Heart right ventricle (tissue), 16 donors: ENCODE results near the gene CS. TPM values are rescaled to one million over a fixed set of nuclear protein-coding genes. Genes with fewer than 3 reads are reported as not detected.
A peak's percentile ranks its signal among the peaks of the same experiment; 100 is the strongest.

Experiments
- ATAC-seq, 8 donors: fragments of 200-7000 bp; cut with Tn5 transposase; one replicate each; pipeline ENCODE4 v1.9.1; 2020; ENCODE audit warnings: mild to moderate bottlenecking in 8 of 8, moderate library complexity in 8 of 8, moderate number of reproducible peaks in 1 of 8
- DNase-seq, 2 donors: peaks; one replicate each; pipeline ENCODE4 v3.0.0-alpha.2; 2020
- H3K27ac ChIP-seq, 10 donors: fragments of 200-600 bp; sonication (generic) in 2 of 10; one replicate each; pipeline versions ENCODE4 v1.5.0 to v1.8.0; 2020 to 2022; ENCODE audit warnings: mild to moderate bottlenecking in 3 of 10
- H3K27me3 ChIP-seq, 7 donors: fragments of 200-600 bp; one replicate each; pipeline ENCODE4 v1.8.0; 2021 to 2022; ENCODE audit warnings: mild to moderate bottlenecking in 2 of 7
- H3K36me3 ChIP-seq, 9 donors: fragments of 200-600 bp; sonication (generic) in 1 of 9; one replicate each; pipeline versions ENCODE4 v1.5.0 to v1.8.0; 2020 to 2022; ENCODE audit warnings: mild to moderate bottlenecking in 2 of 9
- H3K4me1 ChIP-seq, 9 donors: fragments of 200-600 bp; sonication (generic) in 1 of 9; one replicate each; pipeline versions ENCODE4 v1.5.0 to v1.8.0; 2020 to 2022; ENCODE audit warnings: mild to moderate bottlenecking in 4 of 9
- H3K4me3 ChIP-seq, 10 donors: fragments of 200-600 bp; sonication (generic) in 2 of 10; one replicate each; pipeline versions ENCODE4 v1.5.0 to v1.8.0; 2020 to 2022; ENCODE audit warnings: mild to moderate bottlenecking in 7 of 10, moderate library complexity in 2 of 10
- H3K9me3 ChIP-seq, 11 donors: fragments of 200-600 bp in 10 of 11; sonication (generic) in 2 of 11; one replicate each; pipeline versions ENCODE4 v1.5.0 to v1.8.0; 2013 to 2022; ENCODE audit warnings: mild to moderate bottlenecking in 2 of 11, control low read depth in 1 of 11, moderate library complexity in 1 of 11
- WGBS, 2 donors: extraction: QIAGEN DNeasy Blood & Tissue Kit; methylation state at CpG; one replicate each; pipeline ENCODE4 v1.1.7; 2013; ENCODE audit warnings: inconsistent platforms in 1 of 2; 5-methylcytosine and 5-hydroxymethylcytosine counted together
- intact Hi-C, 10 donors: fragments of 100-400 bp; cut with DNase I; formaldehyde crosslinking; loops; one replicate each; pipeline versions ENCODE4 v1.11.1 to v1.14.2; 2022
- polyA plus RNA-seq, 2 donors: library from polyadenylated mRNA; stranded (reverse); fragments of 200-250 nt; gene quantifications; one replicate each; pipeline ENCODE4 v1.2.3, GENCODE V29; 2013
- total RNA-seq, 10 donors: library from RNA; stranded (reverse); fragmentation: NEBNext Ultra II Directional in 3 of 10; extraction: Animal tissue kit (Norgen Biotek cat#: 25700) in 3 of 10; gene quantifications; one replicate each; pipeline versions ENCODE4 v1.2.1 to v1.2.4, GENCODE V29; 2021 to 2023
- TF ChIP-seq, protein P1 (sequence below), 9 donors: fragments of 200-600 bp; sonication (generic) in 2 of 9; IDR thresholded peaks; one replicate each; pipeline versions ENCODE4 v1.5.0 to v1.8.0; 2021 to 2022; ENCODE audit warnings: antibody characterized with exemption in 9 of 9, mild to moderate bottlenecking in 5 of 9, moderate library complexity in 1 of 9
- donor health status: Arrhythmogenic right ventricular cardiomyopathy.
- donor health status: ischemic (EF 13 %, LVEDD 7.1; RV severe dilation, severe dysfunction).
- donor health status: healthy with polysubstance abuse.
- donor health status: DM: no; HTN: yes; CAD: no.
- donor health status: DM: no; HTN: no; CAD: no.
- donor health status: ischemic (EF 25% LVEDD 6.9; RV normal size, moderate dysfunction).
- donor health status: ischemic (EF 25% LVEDD 5.7; RV mildly dilated, moderate dysfunction).
- donor health status: healthy.
- donor health status: DM: yes; HTN: yes; CAD: no.
- donor health status: Ischemic cardiomyopathy.
- donor health status: ischemic (EF 35%, LVEDD 5.7; RV mildly dilated, moderate dysfunction).
- donor health status: nonischemic (EF 11% LVEDD 7.7; RV severe dilation, severe dysfunction).
- donor health status: DM: yes; HTN: yes; CAD: no.
- donor health status: PGD.
- donor health status: ischemic (EF 29% LVEDD 5.4; RV normal size, mild dysfunction).
- donor health status: nonischemic (EF 23%, LVEDD 6.1; RV moderate dilation, normal function).

The CS gene
- total and polyA plus RNA-seq, 12 donors, result 154 to 991 (median 859) TPM

DNA sequence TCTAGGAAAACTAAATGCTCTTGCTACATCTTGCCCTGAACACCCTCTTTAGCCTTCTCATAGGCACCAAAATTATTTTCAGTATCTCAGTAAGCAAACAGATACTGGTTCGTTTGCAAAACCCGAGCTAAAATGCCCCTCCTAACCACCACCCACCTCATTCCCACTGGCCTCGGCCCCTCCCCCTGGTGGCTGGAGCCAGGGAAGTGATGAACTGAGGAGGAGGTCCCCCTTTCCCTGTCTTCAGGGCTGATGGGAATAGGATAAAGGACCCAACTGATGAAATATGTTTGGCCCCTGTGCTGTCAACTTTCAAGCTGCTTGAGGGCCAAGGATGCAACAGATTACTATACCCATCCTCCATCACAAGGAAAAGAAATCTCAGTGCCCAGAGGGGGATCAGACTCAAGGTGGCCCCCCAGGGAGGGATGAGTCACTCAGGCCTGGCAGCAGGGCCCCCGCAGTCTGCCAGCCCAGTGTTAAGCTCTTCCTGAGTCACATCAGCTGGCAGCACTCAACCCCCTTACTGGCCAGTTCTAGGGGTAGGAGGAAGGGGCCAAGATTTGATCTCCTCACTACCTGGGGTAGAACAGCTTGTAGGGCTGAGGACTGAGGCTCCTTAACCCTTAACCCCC lies 43.7 kb downstream of the CS start:
- H3K4me3 ChIP-seq, result peak overlapping the region in 4 of 10 donors; percentile 85 to 99 (median 98)
- no peak for DNase-seq
- no peaks in the 10 kb centered on the region for H3K27me3 ChIP-seq
- ATAC-seq, result peak in 1 of 8 donors; percentile 29
- no peaks in the 10 kb centered on the region for H3K9me3 ChIP-seq
- intact Hi-C loops, result loop anchor here in 3 of 10 donors (5.0 kb wide), 2 partner anchors 34 to 49 kb away; partner anchors contain the start of genes NABP2 (in 2 of the 3) and RNF41 (in 2 of the 3)
- TF ChIP-seq, protein P1, sequence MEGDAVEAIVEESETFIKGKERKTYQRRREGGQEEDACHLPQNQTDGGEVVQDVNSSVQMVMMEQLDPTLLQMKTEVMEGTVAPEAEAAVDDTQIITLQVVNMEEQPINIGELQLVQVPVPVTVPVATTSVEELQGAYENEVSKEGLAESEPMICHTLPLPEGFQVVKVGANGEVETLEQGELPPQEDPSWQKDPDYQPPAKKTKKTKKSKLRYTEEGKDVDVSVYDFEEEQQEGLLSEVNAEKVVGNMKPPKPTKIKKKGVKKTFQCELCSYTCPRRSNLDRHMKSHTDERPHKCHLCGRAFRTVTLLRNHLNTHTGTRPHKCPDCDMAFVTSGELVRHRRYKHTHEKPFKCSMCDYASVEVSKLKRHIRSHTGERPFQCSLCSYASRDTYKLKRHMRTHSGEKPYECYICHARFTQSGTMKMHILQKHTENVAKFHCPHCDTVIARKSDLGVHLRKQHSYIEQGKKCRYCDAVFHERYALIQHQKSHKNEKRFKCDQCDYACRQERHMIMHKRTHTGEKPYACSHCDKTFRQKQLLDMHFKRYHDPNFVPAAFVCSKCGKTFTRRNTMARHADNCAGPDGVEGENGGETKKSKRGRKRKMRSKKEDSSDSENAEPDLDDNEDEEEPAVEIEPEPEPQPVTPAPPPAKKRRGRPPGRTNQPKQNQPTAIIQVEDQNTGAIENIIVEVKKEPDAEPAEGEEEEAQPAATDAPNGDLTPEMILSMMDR (IDR thresholded peaks at IDR 0.05), result no peak
- no peak overlapping the region for H3K27ac ChIP-seq
- 36 to 39% methylated on average over 4 of the region's 4 CpGs for WGBS, 2 donors
- peaks cover 7 to 28% (median 22%) of the 10 kb centered on the region in 9 donors for H3K4me1 ChIP-seq
- H3K36me3 ChIP-seq, result peaks cover 3 to 56% (median 44%) of the 10 kb centered on the region in 9 donors

DNA sequence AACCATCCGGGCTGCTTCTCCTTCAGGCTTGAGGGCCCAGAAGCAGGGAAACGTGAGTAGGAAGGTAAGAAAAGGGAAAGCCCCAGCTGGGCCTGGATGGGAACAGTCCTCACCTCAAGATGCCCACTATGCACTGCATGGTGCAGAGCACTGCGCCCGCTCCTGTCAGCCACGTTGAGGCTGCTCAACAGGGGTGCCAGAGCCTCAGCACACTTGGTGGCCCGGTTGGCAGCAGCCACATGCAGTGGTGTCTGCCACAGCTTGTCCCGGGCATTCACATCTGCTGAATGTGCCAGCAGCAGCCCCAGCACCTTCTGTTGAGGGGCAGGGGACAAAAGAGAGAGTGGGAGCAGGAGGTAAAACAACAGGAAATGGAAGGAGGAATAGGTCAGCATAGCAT lies 44.5 kb downstream of the CS start:
- H3K27ac ChIP-seq, result no peak overlapping the region
- H3K27me3 ChIP-seq, result no peaks in the 10 kb centered on the region
- no peak for ATAC-seq
- no peaks in the 10 kb centered on the region for H3K9me3 ChIP-seq
- 88 to 90% methylated on average over 7 of the region's 7 CpGs for WGBS, 2 donors
- TF ChIP-seq, protein P1 (IDR thresholded peaks at IDR 0.05), result no peak
- intact Hi-C loops, result loop anchor here in 3 of 10 donors (5.0 kb wide), 2 partner anchors 33 to 48 kb away; partner anchors contain the start of genes NABP2 (in 2 of the 3) and RNF41 (in 2 of the 3)
- H3K4me3 ChIP-seq, result no peak overlapping the region
- peaks cover 7 to 28% (median 22%) of the 10 kb centered on the region in 9 donors for H3K4me1 ChIP-seq
- H3K36me3 ChIP-seq, result peaks cover 3 to 64% (median 52%) of the 10 kb centered on the region in 9 donors
- no peak for DNase-seq

DNA sequence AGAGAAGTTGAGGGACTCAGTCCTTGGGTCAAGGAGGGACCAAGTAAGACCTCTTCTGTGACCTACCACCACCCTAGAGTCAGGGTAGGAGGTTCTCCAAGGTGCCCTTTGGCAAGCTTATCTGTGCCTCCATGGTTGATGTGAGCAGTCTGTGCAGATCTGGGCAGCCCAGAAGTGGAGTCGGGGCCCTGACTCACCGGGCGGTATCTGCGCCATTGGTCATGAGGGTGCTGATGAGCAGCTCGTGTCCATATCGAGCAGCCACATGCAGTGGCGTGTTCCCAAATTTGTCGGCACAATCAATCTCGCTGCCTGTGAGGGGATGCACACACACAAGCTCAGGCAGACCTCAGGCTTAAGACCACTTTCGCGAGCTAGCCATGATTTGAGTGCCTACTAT lies 47.0 kb downstream of the CS start:
- 90 to 94% methylated on average over 11 of the region's 11 CpGs for WGBS, 2 donors
- Histone ChIP-seq H3K27ac (no peak overlapping the region), H3K4me3 (no peak overlapping the region), H3K4me1 (peaks cover 7 to 20% (median 14%) of the 10 kb centered on the region in 9 donors), H3K27me3 (no peaks in the 10 kb centered on the region), H3K36me3 (peaks cover 8 to 89% (median 74%) of the 10 kb centered on the region in 9 donors), H3K9me3 (no peaks in the 10 kb centered on the region)
- DNase-seq (no peak), ATAC-seq (no peak)
- intact Hi-C loops, result no loop called here
- TF ChIP-seq, protein P1 (IDR thresholded peaks at IDR 0.05), result no peak

DNA sequence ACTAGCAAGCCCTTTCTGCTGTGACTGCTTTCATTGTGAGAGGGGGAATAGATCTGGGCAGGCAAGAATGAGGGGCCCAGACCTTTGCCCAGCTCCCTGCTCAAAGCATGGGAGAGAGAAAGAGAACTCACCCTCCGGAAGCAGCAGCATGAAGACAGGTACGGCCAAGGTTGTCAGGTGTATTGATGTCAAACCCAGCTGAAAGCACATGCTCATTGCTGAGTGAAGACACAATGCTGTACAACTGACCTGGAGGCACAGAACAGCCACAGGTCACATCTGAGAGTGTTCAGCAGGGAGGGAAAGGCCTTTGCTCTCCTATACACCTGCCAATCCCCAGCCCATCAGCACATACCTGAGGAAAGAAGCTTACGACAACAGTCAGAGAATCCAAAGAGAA lies 47.5 kb downstream of the CS start:
- Histone ChIP-seq H3K27me3 (no peaks in the 10 kb centered on the region), H3K36me3 (peaks cover 9 to 94% (median 79%) of the 10 kb centered on the region in 9 donors), H3K27ac (no peak overlapping the region), H3K4me1 (peaks cover 7 to 20% (median 14%) of the 10 kb centered on the region in 9 donors), H3K9me3 (no peaks in the 10 kb centered on the region), H3K4me3 (no peak overlapping the region)
- 94 to 98% methylated on average over 3 of the region's 3 CpGs for WGBS, 2 donors
- no peak for DNase-seq
- no peak for ATAC-seq
- intact Hi-C loops, result no loop called here
- TF ChIP-seq, protein P1 (IDR thresholded peaks at IDR 0.05), result no peak
